ENCODE measurements around the gene PGK1.
"Not testable (repeated sequence)": the region's sequence is repeated elsewhere in the genome, so short reads cannot be mapped to it uniquely, and the experiment has no call there.

Gene PGK1

GRCh38 chrX:78116766-78117165, 12.7 kb downstream of the PGK1 start:
- TF ChIP-seq CTCF (IDR thresholded peaks at IDR 0.05; ENCODE audit: extremely low read depth, insufficient read depth, missing control alignments): no peak
- in situ Hi-C loops (cut with MboI; ENCODE audit: low pct_unique_long_range_greater_than_20kb, low sequenced_read_pairs, unreplicated experiment): no loop called here
- no peak for DNase-seq (ENCODE audit: low spot score)

- in situ Hi-C loops (cut with MboI; ENCODE audit: low pct_unique_long_range_greater_than_20kb, low sequenced_read_pairs, unreplicated experiment): no loop called here
- TF ChIP-seq CTCF (IDR thresholded peaks at IDR 0.05; ENCODE audit: extremely low read depth, insufficient read depth, missing control alignments): no peak
Observed at GRCh38 chrX:78118628-78119027, 14.6 kb downstream of the PGK1 start.

GRCh38 chrX:78119521-78120227, 15.6 kb downstream of the PGK1 start:
- peak; percentile 10 for TF ChIP-seq CTCF (IDR thresholded peaks at IDR 0.05; ENCODE audit: extremely low read depth, insufficient read depth, missing control alignments)
- in situ Hi-C loops (cut with MboI; ENCODE audit: low pct_unique_long_range_greater_than_20kb, low sequenced_read_pairs, unreplicated experiment): no loop called here
- DNase-seq (ENCODE audit: low spot score): no peak

More at GRCh38 chrX:78118628-78119027, 14.6 kb downstream of the PGK1 start:
- DNase-seq (ENCODE audit: low spot score): no peak

- DNase-seq (ENCODE audit: low spot score): no peak
- in situ Hi-C loops (cut with MboI; ENCODE audit: low pct_unique_long_range_greater_than_20kb, low sequenced_read_pairs, unreplicated experiment): no loop called here
- no peak for TF ChIP-seq CTCF (IDR thresholded peaks at IDR 0.05; ENCODE audit: extremely low read depth, insufficient read depth, missing control alignments)
Observed at GRCh38 chrX:78123190-78123589, 19.1 kb downstream of the PGK1 start.

DNA sequence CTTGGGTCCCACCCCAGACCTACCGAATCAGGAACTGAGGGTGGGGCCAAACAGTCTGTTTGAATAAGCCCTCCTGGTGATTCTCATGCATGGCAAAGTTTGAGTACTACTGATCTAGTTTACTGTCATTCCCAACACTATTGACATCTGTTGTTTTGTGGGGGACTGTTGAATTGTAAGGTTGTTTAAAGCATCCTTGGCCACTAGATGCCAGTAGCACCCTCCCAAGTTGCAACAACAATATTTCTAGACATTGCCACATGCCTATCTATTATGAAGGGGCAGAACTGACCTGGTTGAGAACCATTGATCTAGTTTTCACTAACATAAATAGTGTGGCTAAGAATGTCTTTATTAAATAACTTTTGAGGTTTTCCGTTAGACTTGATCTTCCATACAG, 20.3 kb downstream of the PGK1 start:
- TF ChIP-seq CTCF (IDR thresholded peaks at IDR 0.05; ENCODE audit: extremely low read depth, insufficient read depth, missing control alignments): peak; percentile 30
- no peak for DNase-seq (ENCODE audit: low spot score)
- in situ Hi-C loops (cut with MboI; ENCODE audit: low pct_unique_long_range_greater_than_20kb, low sequenced_read_pairs, unreplicated experiment): no loop called here

- no peak for DNase-seq (ENCODE audit: low spot score)
- TF ChIP-seq CTCF (IDR thresholded peaks at IDR 0.05; ENCODE audit: extremely low read depth, insufficient read depth, missing control alignments): no peak
- in situ Hi-C loops (cut with MboI; ENCODE audit: low pct_unique_long_range_greater_than_20kb, low sequenced_read_pairs, unreplicated experiment): no loop called here
Observed at GRCh38 chrX:78125148-78125547, 21.1 kb downstream of the PGK1 start.

- DNase-seq (ENCODE audit: low spot score); in situ Hi-C loops (cut with MboI; ENCODE audit: low pct_unique_long_range_greater_than_20kb, low sequenced_read_pairs, unreplicated experiment): not testable (repeated sequence)
Observed at GRCh38 chrX:78125781-78126180, 21.7 kb downstream of the PGK1 start.

All from GM13977 (cell line).